PC-9 (cell line): ENCODE measurements around the gene MYOF.
"Not testable (repeated sequence)": the region's sequence is repeated elsewhere in the genome, so short reads cannot be mapped to it uniquely, and the experiment has no call there.

Experiments
- EZH2 ChIP-seq: fragments of 200-600 bp; sonication (generic); IDR thresholded peaks from 2 replicates; pipeline ENCODE4 v1.8.0; 2017; ENCODE audit warnings: antibody characterized with exemption, low read depth
- TF ChIP-seq, protein P1 (sequence below): fragments of 200-600 bp; sonication (generic); conservative IDR thresholded peaks from 2 replicates; pipeline ENCODE4 v1.6.1; 2017; ENCODE audit warnings: mixed run types, antibody characterized with exemption, mild to moderate bottlenecking, moderate library complexity

DNA sequence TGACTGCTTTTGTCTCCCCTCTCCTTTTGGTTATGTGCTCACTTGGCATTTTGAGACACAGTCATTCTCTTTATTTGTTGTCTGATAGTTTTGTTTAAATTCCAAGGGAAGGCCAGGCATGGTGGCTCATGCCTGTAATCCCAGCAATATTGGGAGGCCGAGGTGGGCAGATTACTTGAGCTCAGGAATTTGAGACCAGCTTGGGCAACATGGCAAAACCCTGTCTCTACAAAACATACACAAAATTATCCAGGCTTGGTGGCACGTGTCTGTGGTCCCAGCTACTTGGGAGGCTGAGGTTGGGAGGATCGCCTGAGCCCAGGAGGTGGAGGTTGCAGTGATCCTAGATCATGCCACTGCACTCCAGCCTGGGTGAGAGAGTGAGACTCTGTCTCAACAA is 167.5 kb downstream of the MYOF start:
- TF ChIP-seq, protein P1, sequence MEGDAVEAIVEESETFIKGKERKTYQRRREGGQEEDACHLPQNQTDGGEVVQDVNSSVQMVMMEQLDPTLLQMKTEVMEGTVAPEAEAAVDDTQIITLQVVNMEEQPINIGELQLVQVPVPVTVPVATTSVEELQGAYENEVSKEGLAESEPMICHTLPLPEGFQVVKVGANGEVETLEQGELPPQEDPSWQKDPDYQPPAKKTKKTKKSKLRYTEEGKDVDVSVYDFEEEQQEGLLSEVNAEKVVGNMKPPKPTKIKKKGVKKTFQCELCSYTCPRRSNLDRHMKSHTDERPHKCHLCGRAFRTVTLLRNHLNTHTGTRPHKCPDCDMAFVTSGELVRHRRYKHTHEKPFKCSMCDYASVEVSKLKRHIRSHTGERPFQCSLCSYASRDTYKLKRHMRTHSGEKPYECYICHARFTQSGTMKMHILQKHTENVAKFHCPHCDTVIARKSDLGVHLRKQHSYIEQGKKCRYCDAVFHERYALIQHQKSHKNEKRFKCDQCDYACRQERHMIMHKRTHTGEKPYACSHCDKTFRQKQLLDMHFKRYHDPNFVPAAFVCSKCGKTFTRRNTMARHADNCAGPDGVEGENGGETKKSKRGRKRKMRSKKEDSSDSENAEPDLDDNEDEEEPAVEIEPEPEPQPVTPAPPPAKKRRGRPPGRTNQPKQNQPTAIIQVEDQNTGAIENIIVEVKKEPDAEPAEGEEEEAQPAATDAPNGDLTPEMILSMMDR = not testable (repeated sequence)
- TF ChIP-seq EZH2 = not testable (repeated sequence)
